OCI-LY1 (cell line): ENCODE results near the gene STBD1.

Experiments used
- H2AFZ ChIP-seq: fragments of 200-600 bp; sonication (generic), shearing (Covaris generic); 2 replicates; pipeline ENCODE4 v1.6.0; 2014; ENCODE audit warnings: antibody characterized with exemption, mild to moderate bottlenecking, low read length
- H3F3A ChIP-seq: fragments of 200-600 bp; sonication (generic), shearing (Covaris generic); 2 replicates; pipeline ENCODE4 v1.6.0; 2014; ENCODE audit warnings: mild to moderate bottlenecking, antibody characterized with exemption, low read length, moderate library complexity; ENCODE audit not compliant: insufficient read depth
- H3K27ac ChIP-seq: fragments of 200-600 bp; sonication (generic); 2 replicates; pipeline ENCODE4 v1.5.1; 2014; ENCODE audit warnings: low read length, mixed run types, mild to moderate bottlenecking, low read depth; ENCODE audit not compliant: poor library complexity, severe bottlenecking
- H3K27me3 ChIP-seq: fragments of 200-600 bp; sonication (generic); 2 replicates; pipeline ENCODE4 v1.6.0; 2014; ENCODE audit warnings: antibody characterized with exemption, mild to moderate bottlenecking, low read length, moderate library complexity; ENCODE audit not compliant: insufficient read depth
- H3K36me3 ChIP-seq: fragments of 200-600 bp; sonication (generic); 2 replicates; pipeline ENCODE4 v1.6.1; 2014; ENCODE audit warnings: mild to moderate bottlenecking, antibody characterized with exemption, low read length, moderate library complexity, mixed read lengths; ENCODE audit not compliant: insufficient read depth
- H3K4me1 ChIP-seq: fragments of 200-600 bp; sonication (generic); 2 replicates; pipeline ENCODE4 v1.5.1; 2014; ENCODE audit warnings: mild to moderate bottlenecking, low read length, moderate library complexity; ENCODE audit not compliant: insufficient read depth, severe bottlenecking
- H3K4me2 ChIP-seq: fragments of 200-600 bp; sonication (generic), shearing (Covaris generic); 2 replicates; pipeline ENCODE4 v1.6.1; 2014; ENCODE audit warnings: low read length
- H3K4me3 ChIP-seq: fragments of 200-600 bp; sonication (generic); 2 replicates; pipeline ENCODE4 v1.5.1; 2014; ENCODE audit warnings: low read length, low read depth, mild to moderate bottlenecking, mixed read lengths; ENCODE audit not compliant: poor library complexity, severe bottlenecking
- H3K79me2 ChIP-seq: fragments of 200-600 bp; shearing (Covaris generic); 2 replicates; pipeline ENCODE4 v1.6.1; 2016; ENCODE audit warnings: mixed run types, low read length, mixed read lengths; ENCODE audit not compliant: insufficient read depth
- H3K9ac ChIP-seq: fragments of 200-600 bp; sonication (generic), shearing (Covaris generic); 2 replicates; pipeline ENCODE4 v1.6.1; 2014; ENCODE audit warnings: mild to moderate bottlenecking, low read length, mixed read lengths
- H3K9me2 ChIP-seq: fragments of 200-600 bp; sonication (generic), shearing (Covaris generic); 2 replicates; pipeline ENCODE4 v1.6.1; 2014; ENCODE audit warnings: low read depth, mild to moderate bottlenecking, low read length, mixed read lengths
- H3K9me3 ChIP-seq: fragments of 200-600 bp; shearing (Covaris generic); 2 replicates; pipeline ENCODE4 v1.6.1; 2014; ENCODE audit warnings: low read length, mixed read lengths
- H4K20me1 ChIP-seq: fragments of 200-600 bp; sonication (generic), shearing (Covaris generic); 2 replicates; pipeline ENCODE4 v1.6.0; 2016; ENCODE audit warnings: mild to moderate bottlenecking, low read length; ENCODE audit not compliant: insufficient read depth
- CTCF ChIP-seq: fragments of 200-600 bp; sonication (generic), shearing (Covaris generic); IDR thresholded peaks from 2 replicates; pipeline ENCODE4 v1.5.1; 2017; ENCODE audit warnings: mild to moderate bottlenecking, antibody characterized with exemption, low read length, moderate library complexity, mixed read lengths
- EZH2 ChIP-seq: fragments of 200-600 bp; sonication (generic), shearing (Covaris generic); IDR thresholded peaks from 2 replicates; pipeline ENCODE4 v1.8.0; 2017; ENCODE audit warnings: borderline replicate concordance, mixed run types, mild to moderate bottlenecking, antibody characterized with exemption, low read length, moderate library complexity, mixed read lengths

The STBD1 gene

GRCh38 chr4:76339364-76339763, 32.8 kb downstream of the STBD1 start:
- H3K9ac ChIP-seq = no peak overlapping the region
- no peaks in the 10 kb centered on the region for H4K20me1 ChIP-seq
- H3K9me2 ChIP-seq = no peaks in the 10 kb centered on the region
- no peaks in the 10 kb centered on the region for H3K36me3 ChIP-seq
- H3K4me1 ChIP-seq = no peaks in the 10 kb centered on the region
- no peak overlapping the region for H2AFZ ChIP-seq
- H3K4me3 ChIP-seq = no peak overlapping the region
- H3K27me3 ChIP-seq = no peaks in the 10 kb centered on the region
- H3K9me3 ChIP-seq = no peaks in the 10 kb centered on the region
- H3K4me2 ChIP-seq = no peak overlapping the region
- H3K27ac ChIP-seq = no peak overlapping the region
- H3K79me2 ChIP-seq = no peaks in the 10 kb centered on the region
- TF ChIP-seq EZH2 = no peak
- no peak for TF ChIP-seq CTCF
- H3F3A ChIP-seq = no peaks in the 10 kb centered on the region

GRCh38 chr4:76341063-76341462, 34.5 kb downstream of the STBD1 start:
- no peaks in the 10 kb centered on the region for H3K4me1 ChIP-seq
- H3K36me3 ChIP-seq = no peaks in the 10 kb centered on the region
- no peaks in the 10 kb centered on the region for H3K27me3 ChIP-seq
- no peaks in the 10 kb centered on the region for H3K9me3 ChIP-seq
- TF ChIP-seq CTCF (no peak), EZH2 (no peak)
- no peaks in the 10 kb centered on the region for H3K9me2 ChIP-seq
- H3K9ac ChIP-seq = no peak overlapping the region
- no peak overlapping the region for H3K4me3 ChIP-seq
- H2AFZ ChIP-seq = no peak overlapping the region
- no peaks in the 10 kb centered on the region for H4K20me1 ChIP-seq
- no peak overlapping the region for H3K27ac ChIP-seq
- H3F3A ChIP-seq = no peaks in the 10 kb centered on the region
- no peak overlapping the region for H3K4me2 ChIP-seq
- H3K79me2 ChIP-seq = no peaks in the 10 kb centered on the region

- no peak overlapping the region for H3K4me3 ChIP-seq
- H3K9me3 ChIP-seq = no peaks in the 10 kb centered on the region
- no peak overlapping the region for H3K9ac ChIP-seq
- no peaks in the 10 kb centered on the region for H3K27me3 ChIP-seq
- no peak overlapping the region for H3K4me2 ChIP-seq
- no peaks in the 10 kb centered on the region for H3K4me1 ChIP-seq
- no peak overlapping the region for H2AFZ ChIP-seq
- H3F3A ChIP-seq = no peaks in the 10 kb centered on the region
- H3K79me2 ChIP-seq = no peaks in the 10 kb centered on the region
- no peaks in the 10 kb centered on the region for H3K9me2 ChIP-seq
- no peaks in the 10 kb centered on the region for H4K20me1 ChIP-seq
- no peak overlapping the region for H3K27ac ChIP-seq
- H3K36me3 ChIP-seq = no peaks in the 10 kb centered on the region
- no peak for TF ChIP-seq EZH2
- TF ChIP-seq CTCF = no peak
These were observed 35.7 kb downstream of the STBD1 start for GRCh38 chr4:76342191-76342590.
